ENCODE data around the gene POLR3B.
"Not testable (repeated sequence)": the region's sequence is repeated elsewhere in the genome, so short reads cannot be mapped to it uniquely, and the experiment has no call there.

The POLR3B gene

DNA sequence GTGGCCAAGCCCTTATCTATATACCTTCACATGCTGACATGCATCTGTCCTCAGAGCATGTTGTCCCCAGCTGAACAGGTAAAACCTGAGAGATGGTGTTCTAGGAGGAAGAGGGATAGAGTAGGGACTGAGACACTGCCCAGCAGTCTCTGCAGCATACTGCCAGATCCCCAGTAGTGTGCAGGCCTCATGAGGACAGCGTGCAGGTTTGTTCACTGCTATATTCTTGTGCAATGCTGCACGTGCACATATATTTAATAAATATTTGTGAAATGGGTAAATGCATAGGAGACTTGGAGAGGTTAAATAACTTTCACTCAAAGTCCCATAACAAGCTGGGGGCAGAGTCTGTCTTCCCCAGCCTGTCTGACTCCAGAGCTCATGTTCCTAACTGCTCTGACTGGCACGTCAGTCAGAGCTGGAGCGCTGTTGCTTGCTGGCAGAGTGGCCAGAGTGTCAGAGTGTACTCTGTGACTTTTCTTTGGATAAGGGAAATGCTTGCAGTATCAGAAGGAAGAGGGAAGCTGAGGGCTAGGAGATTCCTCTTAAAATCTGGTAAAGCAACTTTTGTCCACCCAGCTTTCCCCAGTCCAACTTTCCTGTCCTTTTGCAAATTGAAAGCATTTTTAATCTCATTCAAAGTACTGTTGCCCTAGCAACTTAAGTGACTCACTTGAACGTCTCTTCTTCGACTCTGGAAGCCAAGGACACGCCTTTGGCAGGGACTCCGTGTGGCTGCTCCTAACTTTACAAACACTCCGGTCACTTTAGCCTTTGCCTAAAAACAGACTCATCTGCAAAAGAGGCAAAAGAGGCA, 14.9 kb upstream of the POLR3B start:
- DNase-seq (ENCODE audit: low spot score): no peak

DNA sequence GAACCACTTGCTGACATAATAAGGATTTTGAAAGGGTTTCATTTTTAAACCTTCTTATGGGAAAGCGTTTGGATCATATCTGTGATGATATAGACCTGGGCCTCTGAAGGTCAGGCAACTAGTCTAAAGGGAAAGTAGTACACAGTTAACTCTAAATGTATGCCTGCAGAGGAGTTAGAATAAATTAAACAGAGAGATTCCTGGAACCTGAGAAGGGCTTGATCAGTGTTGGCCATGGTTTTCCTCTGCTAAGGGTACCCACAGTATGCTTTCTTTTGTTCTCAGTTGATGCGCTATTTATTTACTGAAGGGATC, 14.4 kb upstream of the POLR3B start:
- DNase-seq (ENCODE audit: low spot score): no peak

DNA sequence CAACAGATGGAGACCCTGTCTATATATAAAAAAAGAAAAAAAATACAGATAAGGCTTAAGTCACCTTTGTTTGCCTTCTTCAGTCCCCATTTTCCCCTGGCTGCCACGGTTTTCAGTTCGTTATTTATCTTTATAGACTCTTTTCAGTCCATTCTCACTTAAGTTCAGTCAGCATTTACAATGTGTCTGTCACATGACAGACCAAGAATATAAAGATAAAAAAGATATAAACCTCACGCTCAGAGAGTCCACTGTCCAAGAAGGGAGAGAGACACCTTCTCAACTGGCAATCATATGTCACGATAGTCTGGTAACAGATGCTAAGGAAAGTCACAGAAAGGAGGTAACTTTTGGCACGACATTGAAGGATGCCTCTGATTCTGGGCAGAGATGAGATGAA, 13.4 kb upstream of the POLR3B start:
- no peak for DNase-seq (ENCODE audit: low spot score)

- peak; percentile 70 for DNase-seq (ENCODE audit: low spot score)
Observed at GRCh38 chr12:106345746-106346145, 11.8 kb upstream of the POLR3B start.

DNA sequence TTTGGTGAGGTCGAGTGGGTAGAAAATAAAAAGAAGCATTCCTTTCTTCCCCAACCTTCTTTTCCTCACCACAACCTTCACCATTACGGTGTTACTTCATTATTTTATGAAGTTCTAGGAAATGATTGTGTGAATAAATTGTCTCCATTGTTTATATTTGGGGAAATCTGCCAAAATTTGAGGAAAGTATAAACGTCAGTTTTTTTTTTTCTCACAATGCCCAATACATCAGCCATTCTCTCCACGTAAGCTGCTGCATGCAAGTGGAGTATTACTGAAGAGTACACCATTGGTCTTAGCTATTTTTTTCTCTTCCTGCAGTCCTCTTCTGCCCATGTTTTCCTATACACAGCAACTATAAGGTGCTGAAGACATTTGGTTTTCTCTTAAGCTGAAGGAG, 9.1 kb upstream of the POLR3B start:
- DNase-seq (ENCODE audit: low spot score): no peak

GRCh38 chr12:106353175-106353574, 4.4 kb upstream of the POLR3B start:
- no peak for DNase-seq (ENCODE audit: low spot score)

DNA sequence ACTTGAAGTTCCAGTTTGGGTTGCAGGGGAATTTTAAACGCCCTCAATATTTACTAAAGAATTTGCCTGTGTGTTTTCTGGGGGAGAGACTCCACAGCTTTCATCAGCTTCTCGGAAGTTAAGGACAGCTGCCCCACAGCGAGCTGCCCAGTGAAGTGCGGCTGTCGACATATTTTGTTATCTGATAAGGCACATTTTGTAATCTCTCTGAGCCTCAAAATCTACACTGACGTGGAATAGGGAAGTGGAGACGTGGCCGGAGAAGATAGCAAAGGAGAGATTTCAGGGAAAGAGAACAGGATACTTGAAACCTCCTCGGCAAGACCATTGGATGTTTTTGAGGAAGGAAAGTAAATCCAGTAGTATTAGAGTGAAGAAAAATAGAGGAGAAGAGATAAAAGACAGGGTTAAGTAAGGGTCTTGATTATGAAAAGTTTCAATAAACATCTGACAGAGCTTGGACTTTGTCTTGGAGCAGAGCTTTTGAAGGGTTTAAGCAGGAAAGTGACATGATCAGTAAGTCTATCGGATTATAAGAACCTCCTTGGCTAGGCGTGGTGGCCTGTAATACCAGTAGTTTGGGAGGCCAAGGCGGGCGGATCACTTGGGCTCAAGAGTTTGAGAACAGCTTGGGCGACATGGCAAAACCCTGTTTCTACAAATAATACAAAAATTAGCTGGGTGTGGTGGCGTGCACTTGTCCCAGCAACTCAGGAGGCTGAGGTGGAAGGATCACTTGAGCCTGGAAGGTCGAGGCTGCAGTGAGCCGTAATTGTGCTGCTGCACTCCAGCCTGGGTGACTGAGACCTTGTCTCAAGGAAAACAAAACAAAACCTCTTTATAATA, 1.1 kb downstream of the POLR3B start:
- no peak for DNase-seq (ENCODE audit: low spot score)

- no peak for DNase-seq (ENCODE audit: low spot score)
Observed at GRCh38 chr12:106359646-106360399, 2.3 kb downstream of the POLR3B start.

GRCh38 chr12:106360400-106360994, 2.9 kb downstream of the POLR3B start:
- DNase-seq (ENCODE audit: low spot score): no peak

- no peak for DNase-seq (ENCODE audit: low spot score)
Observed at GRCh38 chr12:106362971-106363370, 5.4 kb downstream of the POLR3B start.

GRCh38 chr12:106364261-106364660, 6.7 kb downstream of the POLR3B start:
- no peak for DNase-seq (ENCODE audit: low spot score)

DNA sequence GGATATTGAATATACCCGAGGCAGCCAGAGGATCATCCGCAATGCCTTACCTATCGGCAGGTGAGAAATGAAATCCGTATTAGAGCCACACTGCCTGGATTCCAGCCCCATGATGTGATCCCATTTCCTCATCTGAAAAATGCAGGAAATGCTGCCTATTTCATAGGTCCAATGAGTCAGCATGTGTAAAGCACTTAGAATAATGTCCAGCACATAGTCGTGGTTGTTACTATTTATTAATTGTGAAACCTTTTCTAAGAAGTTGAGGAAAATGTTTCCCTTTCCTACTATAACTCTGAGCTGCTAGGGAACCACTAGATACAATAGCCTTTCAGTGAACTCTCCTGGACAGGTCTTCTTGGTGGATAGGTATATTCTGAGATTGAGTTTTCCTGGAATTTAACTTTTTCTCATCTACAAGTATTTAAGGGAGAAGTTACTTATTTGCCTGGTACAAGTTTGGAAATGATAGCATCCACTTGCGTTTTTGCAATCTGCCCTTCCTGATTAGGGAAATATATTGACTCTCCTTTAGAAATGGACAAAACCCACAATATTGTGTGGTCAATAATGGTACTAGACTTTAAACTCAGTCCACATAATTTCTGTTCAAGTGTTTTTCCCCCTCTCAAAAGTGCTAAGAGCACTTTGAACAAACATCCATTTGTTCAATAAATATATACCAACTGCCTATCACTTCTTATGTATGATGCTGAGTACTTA, 12.2 kb downstream of the POLR3B start:
- DNase-seq (ENCODE audit: low spot score): no peak

DNA sequence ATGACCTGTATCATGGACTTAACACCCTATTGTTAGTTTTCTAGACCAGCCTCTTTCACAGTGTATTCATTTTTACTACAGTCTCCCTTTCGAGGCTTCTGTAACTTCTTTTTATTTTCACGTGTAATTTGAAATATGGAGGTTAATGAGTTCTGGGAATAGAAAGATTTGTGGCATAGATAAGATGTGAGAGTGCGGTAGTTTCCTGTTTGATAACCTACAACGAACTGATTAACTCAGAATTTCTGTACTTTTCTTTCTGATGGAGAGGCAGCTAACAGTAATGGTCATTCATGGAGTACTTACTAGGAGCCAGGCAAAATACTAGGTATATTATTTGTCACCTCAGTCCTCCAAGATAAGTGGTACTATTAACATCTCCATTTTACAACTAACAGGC, 21.2 kb downstream of the POLR3B start:
- no peak for DNase-seq (ENCODE audit: low spot score)

- DNase-seq (ENCODE audit: low spot score): no peak
Observed at GRCh38 chr12:106380954-106381353, 23.4 kb downstream of the POLR3B start.

GRCh38 chr12:106381866-106382265, 24.3 kb downstream of the POLR3B start:
- not testable (repeated sequence) for DNase-seq (ENCODE audit: low spot score)

- no peak for DNase-seq (ENCODE audit: low spot score)
Observed at GRCh38 chr12:106386813-106387535, 29.4 kb downstream of the POLR3B start.

DNA sequence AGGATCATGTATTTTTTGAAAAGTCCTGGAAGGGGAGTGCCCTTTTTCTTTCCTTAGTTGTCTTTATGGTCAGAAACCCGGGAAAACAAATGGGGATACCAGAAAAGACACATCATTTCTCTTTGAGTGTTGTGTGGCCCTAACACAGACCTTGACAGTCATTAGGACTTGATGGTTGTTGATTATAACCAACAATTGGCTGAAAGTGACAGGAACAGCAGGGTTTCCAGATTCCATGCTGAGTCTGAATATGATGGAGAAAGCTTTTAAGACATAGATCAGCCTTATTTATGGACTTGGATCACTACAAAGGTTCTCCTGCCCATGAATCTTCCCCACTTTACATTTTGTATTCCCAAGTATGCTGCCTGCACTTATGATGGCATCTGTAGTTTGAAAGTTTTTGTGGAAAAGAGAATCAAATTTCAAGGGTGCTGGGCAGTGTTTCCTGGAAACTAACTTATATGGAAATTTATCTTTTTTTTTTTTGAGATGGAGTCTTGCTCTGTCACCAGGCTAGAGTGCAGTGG, 30.4 kb downstream of the POLR3B start:
- no peak for DNase-seq (ENCODE audit: low spot score)

GRCh38 chr12:106389151-106389550, 31.6 kb downstream of the POLR3B start:
- no peak for DNase-seq (ENCODE audit: low spot score)

DNA sequence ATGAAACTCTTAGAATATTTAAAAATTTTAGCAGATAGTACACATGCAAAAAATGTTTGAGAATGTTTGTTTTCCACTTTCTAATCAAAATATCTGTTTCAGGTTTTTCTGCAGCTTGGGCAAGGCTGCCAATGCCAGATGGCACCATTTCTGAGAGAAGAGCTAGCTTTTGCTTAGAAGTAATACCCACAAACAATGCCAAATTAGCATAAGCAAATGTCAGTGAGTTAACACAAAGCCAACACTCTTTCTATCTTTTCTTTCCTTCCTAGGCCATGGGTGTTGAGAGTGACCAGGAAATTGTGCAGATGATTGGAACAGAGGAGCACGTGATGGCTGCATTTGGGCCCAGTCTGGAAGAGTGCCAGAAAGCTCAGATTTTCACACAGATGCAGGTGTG, 35.2 kb downstream of the POLR3B start:
- DNase-seq (ENCODE audit: low spot score): no peak

- no peak for DNase-seq (ENCODE audit: low spot score)
Observed at GRCh38 chr12:106409878-106410277, 52.3 kb downstream of the POLR3B start.

All from SK-N-DZ (cell line).